Activated T-cell treated with anti-CD3 and anti-CD28 coated beads, Interleukin-2, amount 50 U/mL, for 72 hours (primary cell): ENCODE results near the gene LITAFD. TPM values are rescaled to one million over a fixed set of nuclear protein-coding genes. Genes with fewer than 3 reads are reported as not detected.
"Not testable (repeated sequence)": the region's sequence is repeated elsewhere in the genome, so short reads cannot be mapped to it uniquely, and the experiment has no call there.

Source experiments
- ATAC-seq, 2 donors: fragments of 150-1000 bp; cut with Tn5 transposase; replicated peaks in 1 of 2; 2 replicates each; pipeline ENCODE4 v1.10.0; 2021; ENCODE audit warnings: moderate library complexity in 2 of 2, mild to moderate bottlenecking in 1 of 2
- DNase-seq, 2 donors: peaks; one replicate each; pipeline ENCODE4 v3.0.0; 2021 to 2022; ENCODE audit warnings: mixed read lengths in 1 of 2
- H3K27ac Mint-ChIP-seq: one replicate; pipeline ENCODE4 v1.8.0; 2022; ENCODE audit warnings: mild to moderate bottlenecking, moderate library complexity, mixed read lengths
- H3K27me3 Mint-ChIP-seq: one replicate; pipeline ENCODE4 v1.8.0; 2022; ENCODE audit warnings: low read depth, mixed read lengths
- H3K36me3 Mint-ChIP-seq, 2 donors: one replicate each; pipeline ENCODE4 v1.8.0; 2022; ENCODE audit warnings: mixed read lengths in 2 of 2, mild to moderate bottlenecking in 1 of 2; ENCODE audit not compliant: insufficient read depth in 2 of 2
- H3K4me1 Mint-ChIP-seq: one replicate; pipeline ENCODE4 v1.8.0; 2022; ENCODE audit warnings: low read depth, mixed read lengths
- H3K4me3 Mint-ChIP-seq, 2 donors: one replicate each; pipeline ENCODE4 v1.8.0; 2022; ENCODE audit warnings: mild to moderate bottlenecking in 2 of 2, mixed read lengths in 2 of 2, moderate library complexity in 2 of 2
- H3K9me3 Mint-ChIP-seq, 2 donors: one replicate each; pipeline ENCODE4 v1.8.0; 2022; ENCODE audit warnings: mixed read lengths in 2 of 2
- total RNA-seq, 2 donors: library from RNA; stranded (reverse); gene quantifications; one replicate each; pipeline ENCODE4 v1.2.3, GENCODE V29; 2022

The LITAFD gene
- total RNA-seq: not detected

DNA sequence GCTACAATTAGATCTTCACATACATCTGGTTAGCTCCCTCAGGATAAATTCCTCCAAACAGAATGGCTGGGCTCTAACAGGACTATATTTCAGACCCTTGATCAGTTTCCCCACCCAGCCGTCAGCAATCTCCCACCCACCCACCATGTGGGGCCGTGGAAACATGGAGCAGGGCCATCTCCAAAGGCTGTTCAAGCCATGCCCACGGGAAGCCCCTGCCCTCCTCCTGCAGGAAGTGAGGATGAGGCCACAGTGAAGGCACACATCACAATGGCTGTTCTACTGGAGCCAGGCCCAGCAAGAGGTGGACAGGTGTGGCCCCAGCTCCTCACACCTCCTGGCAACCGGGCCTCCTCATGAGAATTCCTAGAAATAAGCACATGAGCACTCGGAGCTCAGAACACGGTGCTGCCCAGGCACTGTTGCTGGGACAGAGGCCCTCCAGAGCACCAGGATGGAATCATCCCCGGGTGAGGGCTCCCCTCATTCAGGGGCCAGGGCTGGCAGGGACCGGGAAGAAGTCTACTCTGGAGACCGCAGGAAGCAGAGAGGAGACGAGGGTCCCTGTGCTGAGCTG, at the start of gene LITAFD:
LITAFD (plus strand) TSS at position 311 of the 577 bp plus-strand sequence. CDS start 2,005 bp downstream, outside the sequence.
- peaks cover 0 to under 1% of the 10 kb centered on the region in 2 donors for H3K36me3 Mint-ChIP-seq
- H3K4me1 Mint-ChIP-seq: peaks cover 30% of the 10 kb centered on the region
- H3K4me3 Mint-ChIP-seq: no peak within 1 kb of the TSS
- DNase-seq (no peak), ATAC-seq (no peak)
- H3K27me3 Mint-ChIP-seq: peaks cover 12% of the 10 kb centered on the region
- H3K9me3 Mint-ChIP-seq: no peaks in the 10 kb centered on the region
- H3K27ac Mint-ChIP-seq: no peak within 1 kb of the TSS

DNA sequence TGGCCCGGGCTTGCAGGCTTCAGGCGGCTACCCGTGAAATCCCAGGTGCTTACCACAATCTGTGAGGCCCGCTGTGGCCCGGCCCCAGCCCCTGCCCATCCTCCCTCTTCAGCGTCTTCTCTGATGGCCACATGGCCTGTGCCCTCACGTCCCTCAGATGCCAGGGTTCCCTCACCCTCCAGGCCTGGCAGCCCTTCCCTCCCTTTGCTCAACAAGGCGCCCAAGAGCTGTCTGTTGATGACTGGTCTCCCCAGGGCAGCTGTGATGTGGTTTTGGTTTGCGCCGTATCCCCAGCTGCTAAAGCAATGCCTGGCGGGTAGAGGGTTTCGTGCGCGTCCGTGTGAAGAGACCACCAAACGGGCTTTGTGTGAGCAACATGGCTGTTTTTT, 49.4 kb upstream of the LITAFD start:
- Mint-ChIP-seq H3K36me3 (peaks cover 4 to 9% of the 10 kb centered on the region in 2 donors), H3K27ac (no peak overlapping the region), H3K4me1 (peaks cover 19% of the 10 kb centered on the region), H3K27me3 (no peaks in the 10 kb centered on the region), H3K9me3 (no peaks in the 10 kb centered on the region), H3K4me3 (no peak overlapping the region)
- DNase-seq: no peak
- ATAC-seq: no peak

DNA sequence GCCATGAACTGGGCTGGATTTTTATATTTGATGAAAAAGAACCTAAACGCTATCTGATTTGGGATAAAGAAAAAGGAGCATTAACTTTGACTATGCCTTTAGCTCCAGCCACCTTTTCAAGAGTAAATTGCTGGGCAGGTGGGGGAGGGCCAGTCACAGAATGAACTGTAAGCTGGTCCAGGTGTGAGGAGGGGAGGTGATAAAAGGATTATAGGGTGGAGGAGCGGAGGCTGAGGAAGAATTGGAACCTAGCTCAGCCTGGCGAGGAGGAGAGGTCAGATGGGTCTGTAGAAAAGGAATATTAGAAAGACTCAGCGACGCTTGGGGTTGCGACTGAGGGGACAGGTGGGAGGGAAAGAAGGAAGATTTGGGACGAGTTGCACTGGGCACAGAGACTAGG, 45.4 kb upstream of the LITAFD start:
- ATAC-seq, H3K4me1 Mint-ChIP-seq, H3K27me3 Mint-ChIP-seq, DNase-seq, H3K4me3 Mint-ChIP-seq, H3K9me3 Mint-ChIP-seq, H3K27ac Mint-ChIP-seq, H3K36me3 Mint-ChIP-seq: not testable (repeated sequence)

DNA sequence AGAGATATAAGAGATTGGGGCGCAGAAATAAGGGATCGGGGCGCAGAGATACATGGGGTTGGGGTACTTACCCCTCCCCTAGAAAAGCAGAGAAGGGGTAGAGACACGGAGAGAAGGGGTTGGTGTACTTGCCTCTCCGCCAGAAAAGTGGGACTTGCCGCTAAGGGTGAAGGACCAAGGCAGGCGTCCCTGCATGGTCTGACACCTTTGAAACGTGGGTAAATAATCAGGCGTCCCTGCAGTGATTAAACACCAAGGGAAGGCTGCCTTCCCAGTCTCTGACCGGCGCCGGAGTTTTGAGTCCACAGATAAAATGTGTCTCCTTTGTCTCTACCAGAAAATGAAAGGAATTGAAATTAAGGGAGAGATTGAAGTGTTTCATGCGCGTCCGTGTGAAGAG, 44.6 kb upstream of the LITAFD start:
- not testable (repeated sequence) for H3K9me3 Mint-ChIP-seq, H3K27ac Mint-ChIP-seq, H3K4me3 Mint-ChIP-seq, DNase-seq, H3K36me3 Mint-ChIP-seq, H3K27me3 Mint-ChIP-seq, H3K4me1 Mint-ChIP-seq, ATAC-seq

DNA sequence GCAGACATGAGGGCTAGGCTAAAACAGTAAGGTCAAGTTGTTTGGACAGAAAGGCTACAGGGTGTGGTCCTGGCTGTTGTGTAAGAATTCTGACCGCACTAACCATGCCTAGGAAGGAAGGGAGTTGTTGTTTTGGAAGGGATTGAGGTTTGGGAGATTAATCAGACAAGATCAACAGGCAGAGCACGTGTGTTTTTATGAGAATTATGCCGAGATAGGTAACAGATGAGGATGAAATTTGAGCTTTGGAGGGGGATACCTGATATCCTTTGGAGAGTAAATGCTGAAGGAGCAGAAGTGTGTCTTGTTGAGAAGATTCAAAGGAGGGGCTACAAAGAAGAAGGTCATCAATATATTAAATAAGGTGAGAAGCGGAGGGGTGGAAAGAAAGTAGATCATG, 40.1 kb upstream of the LITAFD start:
- H3K27me3 Mint-ChIP-seq, ATAC-seq, H3K27ac Mint-ChIP-seq, H3K9me3 Mint-ChIP-seq, H3K36me3 Mint-ChIP-seq, H3K4me3 Mint-ChIP-seq, DNase-seq, H3K4me1 Mint-ChIP-seq: not testable (repeated sequence)

DNA sequence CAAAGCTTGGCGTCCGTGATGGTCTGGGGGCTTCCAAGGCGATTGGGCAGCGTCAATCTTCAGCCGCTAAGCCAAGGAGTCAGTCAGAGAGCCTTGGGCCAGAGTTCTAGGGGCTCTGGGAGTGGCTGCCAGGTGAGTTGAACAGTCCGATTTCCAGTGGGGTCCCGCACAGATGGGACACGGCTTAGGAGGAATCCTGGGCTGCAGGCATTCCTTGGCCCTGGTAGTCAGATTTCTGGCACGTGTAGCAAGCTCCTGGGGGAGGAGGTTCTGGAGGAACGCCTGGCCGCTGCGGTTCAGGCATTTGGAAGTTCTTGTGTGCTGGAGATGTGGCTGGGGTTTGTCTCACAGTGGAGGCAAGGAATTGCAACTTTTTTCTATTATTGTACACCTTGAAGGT, 38.9 kb upstream of the LITAFD start:
- not testable (repeated sequence) for ATAC-seq, H3K27me3 Mint-ChIP-seq
- peak overlapping the region; percentile 54 for H3K27ac Mint-ChIP-seq

DNA sequence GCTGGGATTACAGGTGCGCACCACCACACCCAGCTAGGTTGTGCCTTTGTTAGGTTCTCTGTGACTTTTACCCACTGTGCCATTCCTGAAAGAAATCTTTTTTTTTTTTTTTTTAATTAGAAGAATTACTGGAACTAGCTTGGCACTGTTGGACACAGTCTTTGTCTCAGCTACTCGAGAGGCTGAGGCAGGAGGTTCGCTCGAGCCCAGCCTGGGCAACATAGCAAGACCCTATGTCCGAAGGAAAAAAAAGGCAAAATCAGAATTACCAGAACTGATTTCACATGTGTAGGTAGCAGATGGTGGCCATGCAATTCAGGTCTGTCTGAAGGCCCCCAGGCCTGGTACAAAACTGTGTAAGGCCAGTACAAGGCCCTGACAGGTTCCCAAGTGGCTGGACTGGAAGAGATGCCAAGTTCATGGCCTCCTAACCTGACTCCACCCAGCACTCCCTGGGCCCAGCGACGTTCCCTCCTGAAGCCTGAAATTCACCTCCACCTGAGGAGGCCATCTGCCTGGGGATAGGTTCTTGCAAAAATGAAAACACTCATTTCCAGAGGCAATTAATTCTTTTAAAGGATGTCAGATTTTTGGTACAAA, 36.4 kb upstream of the LITAFD start:
- no peaks in the 10 kb centered on the region for H3K27me3 Mint-ChIP-seq
- H3K9me3 Mint-ChIP-seq: no peaks in the 10 kb centered on the region
- DNase-seq (no peak), ATAC-seq (no peak)
- H3K4me3 Mint-ChIP-seq: no peak overlapping the region
- H3K27ac Mint-ChIP-seq: no peak overlapping the region
- peaks cover 0 to 15% of the 10 kb centered on the region in 2 donors for H3K36me3 Mint-ChIP-seq
- peaks cover 16% of the 10 kb centered on the region for H3K4me1 Mint-ChIP-seq

More for the DNA sequence above, 38.9 kb upstream of the LITAFD start:
- not testable (repeated sequence) for H3K9me3 Mint-ChIP-seq, H3K4me1 Mint-ChIP-seq, DNase-seq, H3K36me3 Mint-ChIP-seq, H3K4me3 Mint-ChIP-seq

DNA sequence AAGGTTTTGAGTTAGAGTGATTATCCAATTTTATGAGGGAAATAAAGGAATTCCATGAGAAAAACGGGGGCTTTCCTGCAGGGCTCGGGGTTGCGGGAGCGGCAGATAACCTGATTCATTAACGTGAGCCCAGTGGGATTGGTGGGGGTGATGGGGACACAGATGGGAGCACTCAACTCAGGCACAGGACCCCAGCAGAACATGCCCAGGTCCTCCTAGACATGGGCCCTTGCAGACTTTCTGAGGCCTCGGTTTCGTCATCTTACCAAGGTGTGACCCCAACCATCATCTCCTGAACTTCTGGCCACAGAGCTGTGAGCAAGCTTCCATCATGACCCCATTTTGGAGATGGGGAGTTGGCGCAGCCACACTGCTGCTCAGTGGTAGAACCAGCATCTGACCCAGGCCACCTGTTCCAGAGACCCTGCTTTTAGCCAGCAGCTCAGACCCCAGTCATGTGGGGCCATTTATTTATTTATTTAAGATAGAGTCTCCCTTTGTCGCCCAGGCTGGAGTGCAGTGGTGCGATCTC, 35.7 kb upstream of the LITAFD start:
- H3K27me3 Mint-ChIP-seq: no peaks in the 10 kb centered on the region
- ATAC-seq: no peak
- no peaks in the 10 kb centered on the region for H3K9me3 Mint-ChIP-seq
- H3K36me3 Mint-ChIP-seq: peaks cover 0 to 15% of the 10 kb centered on the region in 2 donors
- DNase-seq: no peak
- peaks cover 23% of the 10 kb centered on the region for H3K4me1 Mint-ChIP-seq
- no peak overlapping the region for H3K4me3 Mint-ChIP-seq
- no peak overlapping the region for H3K27ac Mint-ChIP-seq

DNA sequence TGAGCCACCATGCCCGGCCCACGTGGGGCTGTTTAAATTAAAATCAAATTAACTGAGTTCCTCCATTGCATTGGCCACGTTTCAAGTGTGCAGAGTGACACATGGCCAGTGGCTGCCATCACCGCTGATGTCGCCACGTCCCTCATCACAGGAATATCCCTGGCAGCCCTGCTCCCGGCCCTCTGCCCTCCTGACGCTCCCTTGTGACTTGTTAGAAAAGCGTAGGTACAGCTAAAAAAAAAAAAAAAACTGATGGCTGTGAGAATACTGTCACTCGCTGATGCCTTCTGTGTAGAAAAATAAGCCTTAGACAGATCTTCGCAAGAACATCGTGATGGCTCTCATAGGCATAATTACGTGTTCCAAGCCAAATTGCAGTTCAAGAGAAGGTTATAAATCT, 35.0 kb upstream of the LITAFD start:
- no peaks in the 10 kb centered on the region for H3K27me3 Mint-ChIP-seq
- no peak for DNase-seq
- peaks cover 0 to 14% of the 10 kb centered on the region in 2 donors for H3K36me3 Mint-ChIP-seq
- H3K9me3 Mint-ChIP-seq: no peaks in the 10 kb centered on the region
- no peak overlapping the region for H3K27ac Mint-ChIP-seq
- no peak for ATAC-seq
- peaks cover 27% of the 10 kb centered on the region for H3K4me1 Mint-ChIP-seq
- H3K4me3 Mint-ChIP-seq: no peak overlapping the region

DNA sequence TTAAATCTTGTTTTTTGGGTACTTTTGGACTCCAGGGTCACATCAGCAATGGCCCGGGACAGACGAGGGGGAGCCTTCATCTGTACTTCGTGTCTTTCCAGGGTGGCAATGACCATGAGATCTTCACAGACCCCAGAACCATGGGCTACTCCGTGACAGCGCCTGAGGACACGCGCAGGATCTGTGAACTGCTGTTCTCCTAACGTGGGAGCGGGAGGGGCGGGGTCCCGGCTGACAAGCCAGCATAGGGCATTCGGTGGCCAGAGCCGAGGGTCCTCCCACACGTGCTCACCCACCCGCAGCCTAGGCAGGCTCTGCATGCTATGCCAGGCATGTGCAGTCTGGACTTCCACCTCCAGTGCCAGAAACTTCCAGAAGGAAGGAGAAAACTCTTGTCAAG, 34.5 kb upstream of the LITAFD start:
- ATAC-seq (no peak), DNase-seq (no peak)
- Mint-ChIP-seq H3K4me3 (no peak overlapping the region), H3K27ac (no peak overlapping the region), H3K9me3 (no peaks in the 10 kb centered on the region), H3K27me3 (no peaks in the 10 kb centered on the region), H3K36me3 (peaks cover 0 to 13% of the 10 kb centered on the region in 2 donors), H3K4me1 (peaks cover 28% of the 10 kb centered on the region)

DNA sequence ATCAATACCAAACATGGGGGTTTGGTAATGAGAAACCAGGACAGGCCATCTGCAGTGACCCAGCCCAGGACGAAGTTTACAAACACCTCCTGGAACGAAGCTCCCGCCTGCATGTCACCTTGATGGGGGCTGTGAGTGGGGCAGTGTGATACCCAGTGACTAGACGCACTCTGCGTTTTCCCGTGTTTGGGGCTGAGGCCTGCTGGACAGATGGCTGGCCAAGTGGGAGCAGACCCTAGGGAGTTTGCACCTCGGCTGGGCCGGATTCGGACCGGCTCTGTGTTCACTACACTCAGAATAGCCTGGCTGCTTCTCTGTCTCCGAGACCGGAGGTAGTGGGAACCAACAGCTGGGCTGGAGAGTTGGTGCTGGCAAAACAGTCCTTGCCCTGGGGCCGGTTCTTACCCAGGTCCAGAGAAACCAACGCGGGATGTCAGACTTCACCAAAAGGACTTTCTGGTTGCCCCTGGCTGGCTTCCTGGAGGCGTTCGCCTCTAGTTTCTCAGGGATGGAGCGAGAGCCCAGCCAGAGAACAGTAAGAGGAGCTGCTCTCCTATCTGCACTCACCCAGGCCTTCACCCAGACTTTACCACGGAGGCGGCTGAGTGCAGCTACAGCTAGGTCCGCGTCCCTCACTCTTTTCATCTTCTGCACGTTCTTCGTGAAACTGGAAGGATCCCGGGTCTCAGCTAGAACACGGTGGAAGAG, 33.8 kb upstream of the LITAFD start:
- Mint-ChIP-seq H3K27ac (no peak overlapping the region), H3K4me1 (peaks cover 36% of the 10 kb centered on the region), H3K4me3 (no peak overlapping the region), H3K9me3 (no peaks in the 10 kb centered on the region), H3K27me3 (no peaks in the 10 kb centered on the region), H3K36me3 (peaks cover 0 to 11% of the 10 kb centered on the region in 2 donors)
- DNase-seq: no peak
- ATAC-seq: no peak

DNA sequence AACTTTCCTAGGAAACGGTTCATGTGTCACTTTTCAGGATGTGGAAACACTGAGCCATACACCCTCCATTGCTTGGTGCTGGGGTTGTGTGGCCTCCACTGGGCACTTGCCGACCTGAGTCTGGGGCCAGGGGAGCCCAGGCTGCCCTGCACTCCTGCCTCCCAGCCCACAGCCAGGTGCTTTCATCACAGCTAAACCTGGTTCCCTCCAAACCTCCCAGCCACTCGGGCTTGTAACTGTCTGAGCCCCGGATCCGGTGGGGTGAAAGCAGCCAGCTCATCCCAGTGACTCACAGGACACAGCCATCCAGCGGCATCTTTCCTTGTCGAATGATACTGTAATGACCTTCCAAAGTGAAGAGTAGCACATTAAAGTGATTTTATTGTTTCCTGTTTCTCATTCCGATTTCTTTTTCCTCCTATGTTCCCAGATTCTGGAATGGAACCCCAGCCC, 33.2 kb upstream of the LITAFD start:
- H3K27ac Mint-ChIP-seq: peak overlapping the region; percentile 72
- DNase-seq: no peak
- ATAC-seq: no peak
- H3K4me1 Mint-ChIP-seq: peaks cover 39% of the 10 kb centered on the region
- H3K36me3 Mint-ChIP-seq: peaks cover 0 to 11% of the 10 kb centered on the region in 2 donors
- no peak overlapping the region for H3K4me3 Mint-ChIP-seq
- no peaks in the 10 kb centered on the region for H3K27me3 Mint-ChIP-seq
- H3K9me3 Mint-ChIP-seq: no peaks in the 10 kb centered on the region

DNA sequence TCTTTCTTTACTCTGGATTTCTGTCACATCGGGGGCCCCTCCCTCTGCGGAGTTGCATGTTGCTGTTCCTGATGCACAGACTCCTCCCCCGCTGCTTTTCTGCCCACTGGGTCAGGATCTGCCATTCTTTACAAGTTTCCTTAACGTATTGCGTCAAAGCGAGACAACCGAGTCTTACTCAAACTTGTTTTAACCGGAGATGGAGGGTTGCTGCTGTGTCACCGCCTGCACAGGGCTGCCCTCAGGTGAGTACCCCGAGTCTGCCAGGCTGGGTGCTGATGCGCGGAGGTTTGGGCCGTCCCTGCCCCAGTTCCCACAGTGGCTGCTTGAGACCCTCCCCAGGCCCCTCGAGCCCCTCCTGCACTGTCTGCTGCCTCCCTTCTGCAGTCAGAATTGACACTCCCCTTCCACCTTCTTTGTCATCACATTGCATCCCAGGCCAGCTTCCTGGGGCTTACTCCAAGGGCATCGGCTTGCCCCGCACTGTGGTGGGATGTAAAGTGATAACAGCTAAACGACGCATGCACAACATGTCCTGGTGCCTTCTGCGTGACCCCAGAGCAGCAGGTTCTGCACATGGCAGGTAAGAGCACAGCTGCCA, 32.6 kb upstream of the LITAFD start:
- peaks cover 39% of the 10 kb centered on the region for H3K4me1 Mint-ChIP-seq
- H3K36me3 Mint-ChIP-seq: peaks cover 0 to 11% of the 10 kb centered on the region in 2 donors
- peak overlapping the region; percentile 72 for H3K27ac Mint-ChIP-seq
- no peak overlapping the region for H3K4me3 Mint-ChIP-seq
- no peak for DNase-seq
- no peaks in the 10 kb centered on the region for H3K27me3 Mint-ChIP-seq
- H3K9me3 Mint-ChIP-seq: no peaks in the 10 kb centered on the region
- ATAC-seq: no peak
